Breast epithelium (tissue), 3 donors: ENCODE measurements around the gene RUVBL1.

Experiments
- POLR2AphosphoS5 ChIP-seq, 3 donors: sonication (generic); formaldehyde crosslinking; IDR thresholded peaks; one replicate each; pipeline ENCODE4 v1.6.1; 2017; ENCODE audit warnings: antibody characterized with exemption in 3 of 3
- TF ChIP-seq, protein P1 (sequence below), 3 donors: fragments of 450-650 bp; IDR thresholded peaks; one replicate each; pipeline ENCODE4 v1.5.1; 2016 to 2017; ENCODE audit warnings: antibody characterized with exemption in 3 of 3, mild to moderate bottlenecking in 3 of 3, moderate library complexity in 3 of 3

DNA sequence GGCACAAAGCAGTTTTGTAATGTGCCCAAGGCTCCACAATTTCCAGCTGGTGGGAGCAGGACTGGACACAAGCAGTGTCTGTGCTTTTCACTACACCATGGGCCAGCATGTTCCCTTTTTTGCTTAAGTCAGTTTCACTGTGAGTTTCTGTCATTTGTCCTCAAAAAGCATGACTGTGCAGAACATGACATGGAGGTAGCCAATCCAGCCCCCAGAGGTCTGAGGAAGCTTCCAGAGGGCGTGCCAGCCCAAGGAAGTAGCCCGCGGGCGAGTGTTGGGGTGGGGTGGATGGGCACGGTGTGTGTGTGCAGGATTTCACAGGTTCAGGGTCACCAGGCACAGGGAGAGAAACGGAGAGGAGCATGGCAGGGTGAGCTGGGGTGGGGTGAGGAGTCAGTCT is 21.7 kb upstream of the RUVBL1 start:
- TF ChIP-seq, protein P1, sequence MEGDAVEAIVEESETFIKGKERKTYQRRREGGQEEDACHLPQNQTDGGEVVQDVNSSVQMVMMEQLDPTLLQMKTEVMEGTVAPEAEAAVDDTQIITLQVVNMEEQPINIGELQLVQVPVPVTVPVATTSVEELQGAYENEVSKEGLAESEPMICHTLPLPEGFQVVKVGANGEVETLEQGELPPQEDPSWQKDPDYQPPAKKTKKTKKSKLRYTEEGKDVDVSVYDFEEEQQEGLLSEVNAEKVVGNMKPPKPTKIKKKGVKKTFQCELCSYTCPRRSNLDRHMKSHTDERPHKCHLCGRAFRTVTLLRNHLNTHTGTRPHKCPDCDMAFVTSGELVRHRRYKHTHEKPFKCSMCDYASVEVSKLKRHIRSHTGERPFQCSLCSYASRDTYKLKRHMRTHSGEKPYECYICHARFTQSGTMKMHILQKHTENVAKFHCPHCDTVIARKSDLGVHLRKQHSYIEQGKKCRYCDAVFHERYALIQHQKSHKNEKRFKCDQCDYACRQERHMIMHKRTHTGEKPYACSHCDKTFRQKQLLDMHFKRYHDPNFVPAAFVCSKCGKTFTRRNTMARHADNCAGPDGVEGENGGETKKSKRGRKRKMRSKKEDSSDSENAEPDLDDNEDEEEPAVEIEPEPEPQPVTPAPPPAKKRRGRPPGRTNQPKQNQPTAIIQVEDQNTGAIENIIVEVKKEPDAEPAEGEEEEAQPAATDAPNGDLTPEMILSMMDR (IDR thresholded peaks at IDR 0.05) = no peak
- no peak for TF ChIP-seq POLR2AphosphoS5 (IDR thresholded peaks at IDR 0.05)
